ENCODE results near the gene DENND1B. TPM values are rescaled to one million over a fixed set of nuclear protein-coding genes. Genes with fewer than 3 reads are reported as not detected.
"Not testable (repeated sequence)": the region's sequence is repeated elsewhere in the genome, so short reads cannot be mapped to it uniquely, and the experiment has no call there.

The DENND1B gene
- total RNA-seq, 1 donor from 2014 or later: 29.4 TPM

- no peak for DNase-seq (ENCODE audit: low spot score)
These were observed 7.6 kb upstream of the DENND1B start for GRCh38 chr1:197782722-197783360.

- no peak for DNase-seq (ENCODE audit: low spot score)
These were observed 6.9 kb upstream of the DENND1B start for GRCh38 chr1:197781968-197782721.

GRCh38 chr1:197779921-197780320 lies 4.6 kb upstream of the DENND1B start:
- DNase-seq (ENCODE audit: low spot score): no peak

GRCh38 chr1:197778366-197778945 lies 3.2 kb upstream of the DENND1B start:
- no peak for DNase-seq (ENCODE audit: low spot score)

GRCh38 chr1:197776351-197777105 lies 1.2 kb upstream of the DENND1B start:
- no peak for DNase-seq (ENCODE audit: low spot score)

GRCh38 chr1:197774466-197775281 lies 606 bp downstream of the DENND1B start:
- no peak for DNase-seq (ENCODE audit: low spot score)

- no peak for DNase-seq (ENCODE audit: low spot score)
These were observed 1.4 kb downstream of the DENND1B start for GRCh38 chr1:197773856-197774255.

GRCh38 chr1:197771904-197772556 lies 3.2 kb downstream of the DENND1B start:
- DNase-seq (ENCODE audit: low spot score): no peak

GRCh38 chr1:197771386-197771785 lies 3.9 kb downstream of the DENND1B start:
- no peak for DNase-seq (ENCODE audit: low spot score)

- no peak for DNase-seq (ENCODE audit: low spot score)
These were observed 5.0 kb downstream of the DENND1B start for GRCh38 chr1:197770243-197770642.

- DNase-seq (ENCODE audit: low spot score): no peak
These were observed 6.0 kb downstream of the DENND1B start for GRCh38 chr1:197769287-197769686.

GRCh38 chr1:197768014-197768805 lies 7.1 kb downstream of the DENND1B start:
- no peak for DNase-seq (ENCODE audit: low spot score)

- no peak for DNase-seq (ENCODE audit: low spot score)
These were observed 11.5 kb downstream of the DENND1B start for GRCh38 chr1:197763769-197764168.

- no peak for DNase-seq (ENCODE audit: low spot score)
These were observed 12.0 kb downstream of the DENND1B start for GRCh38 chr1:197763307-197763706.

GRCh38 chr1:197761654-197762053 lies 13.6 kb downstream of the DENND1B start:
- no peak for DNase-seq (ENCODE audit: low spot score)

GRCh38 chr1:197755553-197755952 lies 19.7 kb downstream of the DENND1B start:
- not testable (repeated sequence) for DNase-seq (ENCODE audit: low spot score)

GRCh38 chr1:197752652-197753164 lies 22.6 kb downstream of the DENND1B start:
- DNase-seq (ENCODE audit: low spot score): not testable (repeated sequence)

GRCh38 chr1:197750366-197750765 lies 24.9 kb downstream of the DENND1B start:
- no peak for DNase-seq (ENCODE audit: low spot score)

GRCh38 chr1:197745911-197746310 lies 29.4 kb downstream of the DENND1B start:
- DNase-seq (ENCODE audit: low spot score): no peak

- no peak for DNase-seq (ENCODE audit: low spot score)
These were observed 30.3 kb downstream of the DENND1B start for GRCh38 chr1:197744979-197745378.
